Naive thymus-derived CD4-positive, alpha-beta T cell (primary cell): Measurements from ENCODE around the gene HTR1B. TPM values are rescaled to one million over a fixed set of nuclear protein-coding genes. Genes with fewer than 3 reads are reported as not detected.
A peak's percentile ranks its signal among the peaks of the same experiment; 100 is the strongest.

ENCODE experiments used
- ATAC-seq: fragments of 150-1000 bp; cut with Tn5 transposase; 2 replicates; pipeline ENCODE4 v1.10.0; 2021; ENCODE audit warnings: mild to moderate bottlenecking, moderate library complexity
- CTCF ChIA-PET: fragments of 350-600 bp; sonication (Branson Sonifier 250); formaldehyde crosslinking; loops from one replicate; lab custom pipeline; 2021; ENCODE audit warnings: antibody characterized with exemption; lab: Charles Lee
- POLR2A ChIA-PET: fragments of 350-600 bp; sonication (Branson Sonifier 250); formaldehyde crosslinking; loops from one replicate; lab custom pipeline; 2021; ENCODE audit warnings: antibody characterized with exemption, inconsistent platforms; lab: Charles Lee
- DNase-seq, 9 donors: peaks; one replicate each; pipeline versions ENCODE4 v3.0.0 to v3.0.0-alpha.2; 2020 to 2022; ENCODE audit warnings: mixed read lengths in 1 of 9
- H3K27ac ChIP-seq: one replicate; pipeline ENCODE4 v1.7.0; 2013; ENCODE audit warnings: mild to moderate bottlenecking, low read depth, low read length, moderate library complexity
- H3K27me3 ChIP-seq, 2 donors: one replicate each; pipeline ENCODE4 v1.7.0; 2013; ENCODE audit warnings: low read length in 2 of 2, mild to moderate bottlenecking in 2 of 2, moderate library complexity in 2 of 2; ENCODE audit not compliant: control insufficient read depth in 2 of 2, insufficient read depth in 2 of 2
- H3K36me3 ChIP-seq, 3 experiments: 1 replicate in 2 of 3; 2 replicates in 1 of 3; pipeline ENCODE4 v1.7.0; 2013; ENCODE audit warnings: low read length in 3 of 3, mild to moderate bottlenecking in 3 of 3, moderate library complexity in 1 of 3; ENCODE audit not compliant: insufficient read depth in 3 of 3, control insufficient read depth in 2 of 3
- H3K4me1 ChIP-seq, 2 donors: one replicate each; pipeline ENCODE4 v1.7.0; 2013; ENCODE audit warnings: low read length in 2 of 2, mild to moderate bottlenecking in 2 of 2, moderate library complexity in 1 of 2; ENCODE audit not compliant: control insufficient read depth in 2 of 2, insufficient read depth in 2 of 2
- H3K4me3 ChIP-seq: 2 replicates; pipeline ENCODE4 v1.7.0; 2013; ENCODE audit warnings: mild to moderate bottlenecking, low read length
- H3K9me3 ChIP-seq, 3 experiments: 1 replicate in 2 of 3; 2 replicates in 1 of 3; pipeline ENCODE4 v1.7.0; 2013; ENCODE audit warnings: low read length in 3 of 3; ENCODE audit not compliant: control insufficient read depth in 2 of 3
- H3K27ac Mint-ChIP-seq, 9 donors: one replicate each; pipeline ENCODE4 v1.8.0; 2020 to 2022; ENCODE audit warnings: mixed read lengths in 9 of 9, mild to moderate bottlenecking in 8 of 9, moderate library complexity in 5 of 9, inconsistent platforms in 2 of 9
- H3K27me3 Mint-ChIP-seq, 5 donors: one replicate each; pipeline ENCODE4 v1.8.0; 2021 to 2022; ENCODE audit warnings: mixed read lengths in 5 of 5, mild to moderate bottlenecking in 1 of 5
- H3K36me3 Mint-ChIP-seq, 5 donors: one replicate each; pipeline ENCODE4 v1.8.0; 2020 to 2022; ENCODE audit warnings: mixed read lengths in 5 of 5, mild to moderate bottlenecking in 3 of 5, inconsistent platforms in 1 of 5
- H3K4me1 Mint-ChIP-seq, 7 donors: one replicate each; pipeline ENCODE4 v1.8.0; 2020 to 2022; ENCODE audit warnings: mixed read lengths in 7 of 7, mild to moderate bottlenecking in 3 of 7, inconsistent platforms in 1 of 7
- H3K4me3 Mint-ChIP-seq, 10 donors: one replicate each; pipeline ENCODE4 v1.8.0; 2020 to 2022; ENCODE audit warnings: mild to moderate bottlenecking in 10 of 10, mixed read lengths in 10 of 10, moderate library complexity in 6 of 10, inconsistent platforms in 2 of 10
- H3K9me3 Mint-ChIP-seq, 11 donors: one replicate each; pipeline ENCODE4 v1.8.0; 2020 to 2022; ENCODE audit warnings: mixed read lengths in 11 of 11, mild to moderate bottlenecking in 4 of 11, inconsistent platforms in 1 of 11, moderate library complexity in 1 of 11
- intact Hi-C, 2 donors: fragments of 100-400 bp; cut with micrococcal nuclease; formaldehyde crosslinking; loops; one replicate each; pipeline ENCODE4 v1.15.1; 2023
- polyA plus RNA-seq, 2 donors: library from polyadenylated mRNA; unstranded; fragments of 300-500 nt; fragmentation: Illumina TruSeq; gene quantifications; one replicate each; pipeline ENCODE4 v1.2.3, GENCODE V29; 2021
- total RNA-seq, 6 experiments: library from RNA in 5 of 6; stranded (reverse) in 5 of 6; gene quantifications; 1 replicate in 5 of 6; 2 replicates in 1 of 6; pipeline ENCODE4 v1.2.3 and lab custom pipeline; 2021 to 2026

Gene HTR1B
- total and polyA plus RNA-seq, 7 experiments from 2014 or later = not detected

- Mint-ChIP-seq H3K4me1 (no peaks in the 10 kb centered on the region), H3K27ac (no peak overlapping the region), H3K9me3 (no peaks in the 10 kb centered on the region), H3K27me3 (peaks cover 0 to 11% (median 3%) of the 10 kb centered on the region in 5 donors), H3K4me3 (no peak overlapping the region), H3K36me3 (no peaks in the 10 kb centered on the region)
- Histone ChIP-seq H3K9me3 (no peaks in the 10 kb centered on the region), H3K27ac (no peak overlapping the region), H3K27me3 (no peaks in the 10 kb centered on the region), H3K36me3 (no peaks in the 10 kb centered on the region), H3K4me1 (no peaks in the 10 kb centered on the region), H3K4me3 (no peak overlapping the region)
- intact Hi-C loops = no loop called here
- ChIA-PET CTCF (no interaction called here), POLR2A (no interaction called here)
- ATAC-seq (no peak), DNase-seq (no peak)
These were observed 19.7 kb upstream of the HTR1B start for GRCh38 chr6:77482981-77483380.

DNA sequence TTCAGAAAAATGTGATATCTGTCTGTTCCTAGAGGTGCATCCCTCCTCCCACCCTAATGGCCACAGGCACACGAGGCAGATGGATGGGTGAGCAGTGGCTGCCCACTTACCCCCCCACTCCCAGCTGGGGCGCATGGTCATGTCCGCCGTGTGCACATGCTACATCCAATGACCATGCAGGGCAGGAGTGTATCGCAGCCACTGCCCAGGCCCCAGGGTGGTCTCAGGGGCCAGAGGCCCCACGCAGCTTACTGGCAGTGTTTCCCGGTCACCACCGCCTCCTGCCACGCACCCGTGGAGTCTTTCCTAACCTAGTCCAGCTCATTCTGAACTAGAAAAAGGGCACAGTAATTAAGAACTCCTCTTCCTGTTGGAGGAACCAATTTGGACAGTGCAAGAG, 11.7 kb upstream of the HTR1B start:
- ChIA-PET CTCF (no interaction called here), POLR2A (no interaction called here)

DNA sequence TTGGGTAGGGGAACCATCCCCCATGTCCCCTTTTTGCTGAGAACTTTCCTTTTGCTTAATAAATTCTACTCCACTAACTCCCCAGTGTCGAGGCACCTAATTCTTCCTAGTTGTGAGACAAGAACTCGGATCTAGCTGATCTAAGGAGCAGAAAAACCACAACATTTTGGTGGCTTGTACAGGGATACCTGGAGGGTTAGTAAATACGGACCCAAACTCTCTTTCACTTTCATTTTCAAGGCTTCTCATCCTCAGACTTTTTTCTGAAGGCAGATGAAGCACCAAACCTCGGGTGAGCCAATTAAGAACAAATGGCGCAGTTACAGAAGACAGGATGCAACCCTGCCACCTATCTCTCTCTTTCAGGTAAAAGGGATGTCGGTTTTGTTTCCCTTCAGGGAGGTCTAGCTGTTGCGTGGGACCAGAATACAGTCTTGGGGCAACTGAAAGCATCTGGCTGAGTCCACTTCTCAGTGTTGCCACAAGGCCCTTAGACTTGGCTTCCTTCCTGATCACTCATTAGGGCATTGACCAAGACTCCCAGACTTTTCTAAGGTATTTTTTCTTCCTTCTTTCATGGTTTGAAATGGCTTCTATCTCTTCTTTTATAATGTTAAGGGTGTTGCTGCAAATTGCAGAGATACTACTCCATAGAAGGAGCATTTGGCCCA, 11.1 kb upstream of the HTR1B start:
- H3K4me3 ChIP-seq = no peak overlapping the region

More for the DNA sequence above, 11.7 kb upstream of the HTR1B start:
- ATAC-seq (no peak), DNase-seq (no peak)
- Mint-ChIP-seq H3K36me3 (no peaks in the 10 kb centered on the region), H3K27ac (no peak overlapping the region), H3K9me3 (peaks cover 0 to 4% (median 0%) of the 10 kb centered on the region in 11 donors), H3K27me3 (peaks cover 0 to 6% (median 2%) of the 10 kb centered on the region in 5 donors), H3K4me3 (peak overlapping the region in 3 of 10 donors; percentile 34 to 57 (median 55)), H3K4me1 (peaks cover 0 to 20% (median 9%) of the 10 kb centered on the region in 7 donors)
- H3K4me1 ChIP-seq = no peaks in the 10 kb centered on the region
- no peak overlapping the region for H3K27ac ChIP-seq
- H3K4me3 ChIP-seq = no peak overlapping the region
- H3K27me3 ChIP-seq = no peaks in the 10 kb centered on the region
- H3K36me3 ChIP-seq = no peaks in the 10 kb centered on the region
- no peaks in the 10 kb centered on the region for H3K9me3 ChIP-seq
- intact Hi-C loops = no loop called here

GRCh38 chr6:77470983-77471382, 7.7 kb upstream of the HTR1B start:
- Mint-ChIP-seq H3K27me3 (peaks cover 11 to 29% (median 21%) of the 10 kb centered on the region in 5 donors), H3K27ac (no peak overlapping the region), H3K4me3 (no peak overlapping the region), H3K36me3 (no peaks in the 10 kb centered on the region), H3K9me3 (peaks cover 0 to 7% (median 2%) of the 10 kb centered on the region in 11 donors), H3K4me1 (peaks cover 7 to 27% (median 15%) of the 10 kb centered on the region in 7 donors)
- Histone ChIP-seq H3K27ac (no peak overlapping the region), H3K9me3 (no peaks in the 10 kb centered on the region), H3K36me3 (no peaks in the 10 kb centered on the region), H3K4me1 (no peaks in the 10 kb centered on the region), H3K4me3 (no peak overlapping the region), H3K27me3 (no peaks in the 10 kb centered on the region)
- ChIA-PET POLR2A (no interaction called here), CTCF (no interaction called here)
- DNase-seq = no peak
- ATAC-seq = no peak
- intact Hi-C loops = no loop called here

More for the DNA sequence above, 11.1 kb upstream of the HTR1B start:
- DNase-seq (no peak), ATAC-seq (no peak)
- peaks cover 0 to 4% (median 0%) of the 10 kb centered on the region in 11 donors for H3K9me3 Mint-ChIP-seq
- Histone ChIP-seq H3K27me3 (no peaks in the 10 kb centered on the region), H3K9me3 (no peaks in the 10 kb centered on the region), H3K36me3 (no peaks in the 10 kb centered on the region), H3K4me1 (no peaks in the 10 kb centered on the region), H3K27ac (no peak overlapping the region)
- peak overlapping the region in 9 of 10 donors; percentile 13 to 57 (median 46) for H3K4me3 Mint-ChIP-seq
- POLR2A ChIA-PET = no interaction called here
- CTCF ChIA-PET = no interaction called here
- peak overlapping the region in 1 of 9 donors; percentile 3 for H3K27ac Mint-ChIP-seq
- H3K4me1 Mint-ChIP-seq = peaks cover 0 to 20% (median 9%) of the 10 kb centered on the region in 7 donors
- intact Hi-C loops = no loop called here
- peaks cover 0 to 11% (median 2%) of the 10 kb centered on the region in 5 donors for H3K27me3 Mint-ChIP-seq
- H3K36me3 Mint-ChIP-seq = no peaks in the 10 kb centered on the region

GRCh38 chr6:77468939-77469338, 5.6 kb upstream of the HTR1B start:
- no peaks in the 10 kb centered on the region for H3K9me3 ChIP-seq
- peaks cover 0 to 3% of the 10 kb centered on the region in 2 donors for H3K27me3 ChIP-seq
- Mint-ChIP-seq H3K27ac (no peak overlapping the region), H3K27me3 (peaks cover 29 to 45% (median 37%) of the 10 kb centered on the region in 5 donors), H3K4me3 (no peak overlapping the region), H3K36me3 (no peaks in the 10 kb centered on the region), H3K9me3 (peaks cover 0 to 15% (median 3%) of the 10 kb centered on the region in 11 donors), H3K4me1 (peaks cover 8 to 24% (median 14%) of the 10 kb centered on the region in 7 donors)
- intact Hi-C loops = loop anchor here in 1 of 2 donors (5.0 kb wide), 1 partner anchor 1783 kb away; no protein-coding TSS in a partner anchor
- no peak overlapping the region for H3K4me3 ChIP-seq
- ATAC-seq (no peak), DNase-seq (no peak)
- CTCF ChIA-PET = no interaction called here
- H3K27ac ChIP-seq = no peak overlapping the region
- POLR2A ChIA-PET = no interaction called here
- H3K36me3 ChIP-seq = no peaks in the 10 kb centered on the region
- H3K4me1 ChIP-seq = peaks cover 0 to 4% of the 10 kb centered on the region in 2 donors

- ChIA-PET CTCF (no interaction called here), POLR2A (no interaction called here)
- Histone ChIP-seq H3K27me3 (peaks cover 0 to 3% of the 10 kb centered on the region in 2 donors), H3K9me3 (no peaks in the 10 kb centered on the region), H3K4me3 (peak overlapping the region; percentile 52), H3K4me1 (peaks cover 0 to 4% of the 10 kb centered on the region in 2 donors), H3K27ac (no peak overlapping the region), H3K36me3 (no peaks in the 10 kb centered on the region)
- DNase-seq (peak in 1 of 9 donors; percentile 10), ATAC-seq (no peak)
- Mint-ChIP-seq H3K4me3 (peak overlapping the region; percentile 78 to 91 (median 82)), H3K27ac (peak overlapping the region in 2 of 9 donors; percentile 36 to 52), H3K27me3 (peaks cover 44 to 61% (median 57%) of the 10 kb centered on the region in 5 donors), H3K36me3 (peaks cover 0 to 10% (median 0%) of the 10 kb centered on the region in 5 donors), H3K4me1 (peaks cover 9 to 32% (median 22%) of the 10 kb centered on the region in 7 donors), H3K9me3 (peaks cover 2 to 21% (median 5%) of the 10 kb centered on the region in 11 donors)
- intact Hi-C loops = loop anchor here in 1 of 2 donors (5.0 kb wide), 1 partner anchor 1786 kb away; no protein-coding TSS in a partner anchor
These were observed 3.5 kb upstream of the HTR1B start for GRCh38 chr6:77466451-77467437.
